ENCODE results near the gene SHISA9.

GRCh38 chr16:13205352-13205751 is 304.0 kb downstream of the SHISA9 start:
- TF ChIP-seq POLR2A (IDR thresholded peaks at IDR 0.05) (no peak), CTCF (IDR thresholded peaks at IDR 0.05 in 4 of 5, conservative IDR thresholded peaks at IDR 0.05 in 1 of 5) (no peak)
